ENCODE data around the gene IFNE.
A peak's percentile ranks its signal among the peaks of the same experiment; 100 is the strongest.

GRCh38 chr9:21455320-21455719 is 26.8 kb downstream of the IFNE start:
- TF ChIP-seq, protein P1, sequence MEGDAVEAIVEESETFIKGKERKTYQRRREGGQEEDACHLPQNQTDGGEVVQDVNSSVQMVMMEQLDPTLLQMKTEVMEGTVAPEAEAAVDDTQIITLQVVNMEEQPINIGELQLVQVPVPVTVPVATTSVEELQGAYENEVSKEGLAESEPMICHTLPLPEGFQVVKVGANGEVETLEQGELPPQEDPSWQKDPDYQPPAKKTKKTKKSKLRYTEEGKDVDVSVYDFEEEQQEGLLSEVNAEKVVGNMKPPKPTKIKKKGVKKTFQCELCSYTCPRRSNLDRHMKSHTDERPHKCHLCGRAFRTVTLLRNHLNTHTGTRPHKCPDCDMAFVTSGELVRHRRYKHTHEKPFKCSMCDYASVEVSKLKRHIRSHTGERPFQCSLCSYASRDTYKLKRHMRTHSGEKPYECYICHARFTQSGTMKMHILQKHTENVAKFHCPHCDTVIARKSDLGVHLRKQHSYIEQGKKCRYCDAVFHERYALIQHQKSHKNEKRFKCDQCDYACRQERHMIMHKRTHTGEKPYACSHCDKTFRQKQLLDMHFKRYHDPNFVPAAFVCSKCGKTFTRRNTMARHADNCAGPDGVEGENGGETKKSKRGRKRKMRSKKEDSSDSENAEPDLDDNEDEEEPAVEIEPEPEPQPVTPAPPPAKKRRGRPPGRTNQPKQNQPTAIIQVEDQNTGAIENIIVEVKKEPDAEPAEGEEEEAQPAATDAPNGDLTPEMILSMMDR (IDR thresholded peaks at IDR 0.05), result peak in 4 of 6 experiments; percentile 46 to 59 (median 54)
- TF ChIP-seq POLR2A (IDR thresholded peaks at IDR 0.05), result no peak

Measured in Peyer's patch (tissue), 4 donors.